ENCODE results near the gene PYCR2. TPM values are rescaled to one million over a fixed set of nuclear protein-coding genes. Genes with fewer than 3 reads are reported as not detected.
A peak's percentile ranks its signal among the peaks of the same experiment; 100 is the strongest.

Gene PYCR2
- total RNA-seq, 2 donors from 2014 or later: 50.3 to 57.3 TPM

DNA sequence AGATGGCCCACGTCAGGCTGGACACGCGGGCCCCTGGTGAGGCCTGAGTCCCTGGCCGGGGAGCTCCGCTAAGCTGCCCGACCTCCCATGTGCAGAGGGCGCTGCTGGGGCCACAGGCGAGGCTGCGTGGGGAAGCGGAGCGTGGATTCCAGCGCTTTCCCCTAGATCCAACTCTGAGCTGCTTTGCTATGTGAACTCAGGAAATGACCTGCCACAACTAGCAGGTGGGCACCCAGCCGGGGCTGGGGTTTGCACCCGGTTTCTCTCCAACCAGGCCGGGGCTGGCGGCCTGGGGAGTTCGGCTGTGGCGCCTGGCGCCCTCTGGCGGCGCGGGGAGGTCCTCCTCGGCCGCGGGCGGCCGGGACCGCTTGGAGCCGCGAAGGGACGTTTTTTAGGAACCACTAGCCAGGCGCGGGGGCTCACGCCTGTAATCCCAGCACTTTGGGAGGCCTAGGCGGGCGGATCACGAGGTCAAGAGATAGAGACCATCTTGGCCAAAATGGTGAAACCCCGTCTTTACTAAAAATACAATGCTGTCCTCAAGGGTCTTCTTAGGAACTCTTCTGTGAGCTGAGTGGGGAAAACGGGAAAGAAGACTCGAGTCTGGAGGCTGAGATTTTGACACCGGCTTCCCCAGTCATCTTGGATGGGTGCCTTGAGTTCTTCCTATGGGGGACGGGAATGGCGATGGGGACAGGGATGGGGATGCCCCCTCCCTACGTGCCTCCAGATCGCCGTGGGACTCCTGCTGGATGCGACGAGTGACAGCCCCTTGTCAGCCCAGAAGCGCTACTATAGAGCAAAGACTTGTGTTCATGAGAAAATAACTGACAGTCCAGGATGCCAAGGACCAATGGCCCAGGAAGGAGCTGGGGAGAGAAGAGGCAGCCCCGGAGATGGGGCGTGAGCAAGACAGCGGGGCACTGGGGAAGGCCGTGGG, 12.6 kb downstream of the PYCR2 start:
- no peak overlapping the region for H3K27ac ChIP-seq
- H3K36me3 ChIP-seq: no peaks in the 10 kb centered on the region
- no peaks in the 10 kb centered on the region for H3K27me3 ChIP-seq
- H3K4me3 ChIP-seq: peak overlapping the region in 1 of 2 donors; percentile 31
- TF ChIP-seq, protein P1, sequence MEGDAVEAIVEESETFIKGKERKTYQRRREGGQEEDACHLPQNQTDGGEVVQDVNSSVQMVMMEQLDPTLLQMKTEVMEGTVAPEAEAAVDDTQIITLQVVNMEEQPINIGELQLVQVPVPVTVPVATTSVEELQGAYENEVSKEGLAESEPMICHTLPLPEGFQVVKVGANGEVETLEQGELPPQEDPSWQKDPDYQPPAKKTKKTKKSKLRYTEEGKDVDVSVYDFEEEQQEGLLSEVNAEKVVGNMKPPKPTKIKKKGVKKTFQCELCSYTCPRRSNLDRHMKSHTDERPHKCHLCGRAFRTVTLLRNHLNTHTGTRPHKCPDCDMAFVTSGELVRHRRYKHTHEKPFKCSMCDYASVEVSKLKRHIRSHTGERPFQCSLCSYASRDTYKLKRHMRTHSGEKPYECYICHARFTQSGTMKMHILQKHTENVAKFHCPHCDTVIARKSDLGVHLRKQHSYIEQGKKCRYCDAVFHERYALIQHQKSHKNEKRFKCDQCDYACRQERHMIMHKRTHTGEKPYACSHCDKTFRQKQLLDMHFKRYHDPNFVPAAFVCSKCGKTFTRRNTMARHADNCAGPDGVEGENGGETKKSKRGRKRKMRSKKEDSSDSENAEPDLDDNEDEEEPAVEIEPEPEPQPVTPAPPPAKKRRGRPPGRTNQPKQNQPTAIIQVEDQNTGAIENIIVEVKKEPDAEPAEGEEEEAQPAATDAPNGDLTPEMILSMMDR (IDR thresholded peaks at IDR 0.05): peak; percentile 98
- no peak for DNase-seq (ENCODE audit: low spot score)
- H3K9me3 ChIP-seq: no peaks in the 10 kb centered on the region
- H3K4me1 ChIP-seq: peaks cover 0 to 12% of the 10 kb centered on the region in 2 donors

DNA sequence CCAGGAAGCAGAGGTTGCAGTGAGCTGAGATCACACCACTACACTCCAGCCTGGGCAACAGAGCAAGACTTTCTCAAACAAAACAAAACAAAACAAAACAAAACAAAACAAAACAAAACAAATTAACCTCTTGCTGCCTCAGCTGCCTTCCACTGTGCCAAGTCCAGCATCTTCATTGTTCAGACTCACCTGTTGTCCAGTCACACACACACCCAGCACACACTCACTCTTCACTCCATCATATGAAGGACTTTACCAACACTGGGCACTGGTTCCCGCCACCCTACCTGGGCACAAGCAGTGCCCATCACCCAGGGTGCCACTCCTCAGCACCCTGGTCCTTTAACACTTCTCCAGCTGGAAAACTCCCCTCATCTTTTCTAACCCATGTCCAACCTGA, 14.6 kb downstream of the PYCR2 start:
- TF ChIP-seq, protein P1 (IDR thresholded peaks at IDR 0.05): no peak
- Histone ChIP-seq H3K27ac (no peak overlapping the region), H3K4me1 (peaks cover 0 to 12% of the 10 kb centered on the region in 2 donors), H3K9me3 (no peaks in the 10 kb centered on the region), H3K27me3 (no peaks in the 10 kb centered on the region), H3K4me3 (no peak overlapping the region), H3K36me3 (no peaks in the 10 kb centered on the region)
- no peak for DNase-seq (ENCODE audit: low spot score)

DNA sequence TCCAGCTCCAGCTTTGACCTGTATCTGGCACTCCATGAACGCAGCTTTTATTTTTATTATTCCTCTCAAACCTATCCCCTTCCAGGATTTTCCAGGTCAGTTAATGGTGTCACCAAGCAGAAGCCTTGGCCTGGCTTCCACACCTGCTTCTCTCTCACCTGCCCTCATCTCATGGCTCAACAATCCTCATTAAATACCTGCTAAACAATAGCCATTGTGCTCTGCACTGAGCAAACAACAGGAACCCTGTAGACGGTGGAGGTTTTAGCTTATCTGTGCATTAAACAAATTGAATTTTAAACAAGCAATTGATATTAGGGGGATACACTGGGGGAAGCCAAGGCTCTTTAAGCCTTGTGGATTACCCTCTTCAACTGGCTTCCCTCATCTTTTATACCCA, 15.3 kb downstream of the PYCR2 start:
- TF ChIP-seq, protein P1 (IDR thresholded peaks at IDR 0.05): no peak
- Histone ChIP-seq H3K27me3 (no peaks in the 10 kb centered on the region), H3K4me1 (peaks cover 0 to 12% of the 10 kb centered on the region in 2 donors), H3K9me3 (no peaks in the 10 kb centered on the region), H3K27ac (no peak overlapping the region), H3K36me3 (no peaks in the 10 kb centered on the region), H3K4me3 (no peak overlapping the region)
- no peak for DNase-seq (ENCODE audit: low spot score)

DNA sequence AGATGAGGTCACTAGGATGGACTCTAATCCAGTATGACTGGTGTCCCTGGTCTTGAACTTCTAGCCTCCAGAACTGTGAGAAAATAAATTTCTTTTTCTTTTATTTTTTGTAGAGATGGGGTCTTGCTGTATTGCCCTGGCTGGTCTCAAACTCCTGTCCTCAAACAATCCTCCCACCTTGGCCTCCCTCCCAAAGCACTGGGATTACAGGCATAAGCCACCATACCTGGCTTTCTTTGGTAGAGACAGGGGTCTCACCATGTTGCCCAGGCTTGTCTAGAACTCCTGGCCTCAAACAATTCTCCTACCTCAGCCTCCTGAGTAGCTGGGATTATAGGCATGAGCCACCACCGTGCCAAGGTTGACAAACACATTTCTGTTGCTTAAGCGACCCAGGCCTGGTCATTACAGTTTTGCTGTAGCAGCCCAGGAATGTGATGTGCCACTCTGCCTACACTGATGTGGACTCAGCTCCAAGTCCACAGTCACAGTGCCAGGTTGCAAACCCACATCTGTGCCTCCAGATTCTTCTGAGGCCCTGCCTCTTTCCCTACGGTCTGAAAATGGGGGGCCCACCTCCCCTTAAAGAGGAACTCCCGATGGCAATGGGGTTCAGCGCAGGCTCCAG, 15.9 kb downstream of the PYCR2 start:
- Histone ChIP-seq H3K9me3 (no peaks in the 10 kb centered on the region), H3K36me3 (no peaks in the 10 kb centered on the region), H3K27ac (no peak overlapping the region), H3K27me3 (no peaks in the 10 kb centered on the region), H3K4me1 (peaks cover 0 to 12% of the 10 kb centered on the region in 2 donors), H3K4me3 (no peak overlapping the region)
- no peak for DNase-seq (ENCODE audit: low spot score)
- TF ChIP-seq, protein P1 (IDR thresholded peaks at IDR 0.05): no peak

DNA sequence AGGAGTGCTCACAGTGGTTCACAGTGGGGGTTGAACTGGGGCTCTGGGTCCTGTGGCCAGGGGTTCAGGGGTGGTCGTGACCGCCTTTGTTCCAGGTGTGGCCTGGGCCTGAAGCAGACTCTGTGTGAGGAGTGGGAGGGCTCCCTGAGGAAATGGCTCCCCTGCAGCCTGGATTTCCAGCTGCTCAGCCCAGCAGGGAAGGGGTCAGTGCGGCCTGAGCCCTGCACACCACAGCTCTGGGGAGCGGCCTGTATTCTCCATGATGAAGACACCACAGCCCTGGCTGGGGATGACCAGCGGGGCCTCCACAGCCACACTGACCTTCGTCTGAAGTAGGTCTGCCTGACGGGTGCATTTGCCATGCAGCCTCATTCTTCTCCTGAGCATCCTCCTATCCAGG, 16.7 kb downstream of the PYCR2 start:
- TF ChIP-seq, protein P1 (IDR thresholded peaks at IDR 0.05): no peak
- no peak for DNase-seq (ENCODE audit: low spot score)
- no peaks in the 10 kb centered on the region for H3K9me3 ChIP-seq

More for the DNA sequence above, 16.7 kb downstream of the PYCR2 start:
- Histone ChIP-seq H3K27ac (no peak overlapping the region), H3K27me3 (no peaks in the 10 kb centered on the region), H3K4me3 (no peak overlapping the region), H3K36me3 (no peaks in the 10 kb centered on the region), H3K4me1 (peaks cover 0 to 12% of the 10 kb centered on the region in 2 donors)
